Neural cell (in vitro differentiated cells): ENCODE measurements around the gene THRB. TPM values are rescaled to one million over a fixed set of nuclear protein-coding genes. Genes with fewer than 3 reads are reported as not detected.

Source experiments
- H2AFZ ChIP-seq: fragments of 200-600, 300-800 bp; sonication (generic), shearing (Covaris generic); 2 replicates; pipeline ENCODE4 v1.6.0; 2014; ENCODE audit warnings: low read depth, mild to moderate bottlenecking, antibody characterized with exemption, low read length, moderate library complexity
- H3F3A ChIP-seq: fragments of 200-600 bp; shearing (Covaris generic); 2 replicates; pipeline ENCODE4 v1.6.1; 2016; ENCODE audit warnings: mild to moderate bottlenecking, moderate library complexity, mixed read lengths, antibody characterized with exemption, low read length; ENCODE audit not compliant: insufficient read depth, poor library complexity, severe bottlenecking
- H3K27ac ChIP-seq: fragments of 200-600, 300-800 bp; sonication (generic), shearing (Covaris generic); 2 replicates; pipeline ENCODE4 v1.5.1; 2014; ENCODE audit warnings: mild to moderate bottlenecking, low read length, moderate library complexity
- H3K27me3 ChIP-seq: fragments of 300-800, 200-600 bp; sonication (generic), shearing (Covaris generic); 2 replicates; pipeline ENCODE4 v1.6.0; 2014; ENCODE audit warnings: mild to moderate bottlenecking, low read depth, low read length, moderate library complexity; ENCODE audit not compliant: insufficient read depth
- H3K36me3 ChIP-seq: fragments of 300-800, 200-600 bp; sonication (generic), shearing (Covaris generic); 2 replicates; pipeline ENCODE4 v1.5.1; 2014; ENCODE audit warnings: mild to moderate bottlenecking, antibody characterized with exemption, low read length, moderate library complexity; ENCODE audit not compliant: insufficient read depth
- H3K4me2 ChIP-seq: fragments of 300-800, 200-600 bp; sonication (generic), shearing (Covaris generic); 2 replicates; pipeline ENCODE4 v1.6.0; 2014; ENCODE audit warnings: mild to moderate bottlenecking, low read length
- H3K4me3 ChIP-seq: fragments of 300-800, 200-600 bp; sonication (generic), shearing (Covaris generic); 2 replicates; pipeline ENCODE4 v1.5.1; 2014; ENCODE audit warnings: mild to moderate bottlenecking, low read length, moderate library complexity
- H3K79me2 ChIP-seq: fragments of 200-600 bp; shearing (Covaris generic); replicated peaks from 2 replicates; pipeline ENCODE4 v1.6.0; 2014; ENCODE audit warnings: mild to moderate bottlenecking, low read length, moderate library complexity; ENCODE audit not compliant: insufficient read depth
- H3K9ac ChIP-seq: fragments of 300-800, 200-600 bp; sonication (generic), shearing (Covaris generic); 2 replicates; pipeline ENCODE4 v1.6.1; 2016; ENCODE audit warnings: mild to moderate bottlenecking, low read length, mixed read lengths
- H3K9me2 ChIP-seq: fragments of 200-600 bp; shearing (Covaris generic); 2 replicates; pipeline ENCODE4 v1.6.1; 2016; ENCODE audit warnings: mild to moderate bottlenecking, low read length, mixed read lengths; ENCODE audit not compliant: insufficient read depth
- H3K9me3 ChIP-seq: fragments of 200-600, 300-800 bp; sonication (generic), shearing (Covaris generic); 2 replicates; pipeline ENCODE4 v1.6.1; 2016; ENCODE audit warnings: mild to moderate bottlenecking, mixed run types, low read length, moderate library complexity, mixed read lengths
- H4K20me1 ChIP-seq: fragments of 200-600 bp; shearing (Covaris generic); 2 replicates; pipeline ENCODE4 v1.6.1; 2016; ENCODE audit warnings: mild to moderate bottlenecking, mixed run types; ENCODE audit not compliant: insufficient read depth
- CTCF ChIP-seq: fragments of 450-650 bp; IDR thresholded peaks from 2 replicates; pipeline ENCODE4 v1.5.1; 2014; ENCODE audit warnings: antibody characterized with exemption, mild to moderate bottlenecking, moderate library complexity; ENCODE audit not compliant: poor library complexity, severe bottlenecking
- EP300 ChIP-seq: fragments of 450-650 bp; conservative IDR thresholded peaks from 2 replicates; pipeline ENCODE4 v1.6.1; 2014; ENCODE audit warnings: antibody characterized with exemption, mild to moderate bottlenecking, moderate library complexity; ENCODE audit not compliant: poor library complexity, severe bottlenecking
- EZH2 ChIP-seq: fragments of 200-600, 300-800 bp; shearing (Covaris generic), sonication (generic); IDR thresholded peaks from 2 replicates; pipeline ENCODE4 v1.6.1; 2014; ENCODE audit warnings: antibody characterized with exemption, low read length, borderline replicate concordance, mild to moderate bottlenecking; ENCODE audit not compliant: insufficient read depth, poor library complexity, severe bottlenecking
- MXI1 ChIP-seq: fragments of 450-650 bp; conservative IDR thresholded peaks from 2 replicates; pipeline ENCODE4 v1.6.1; 2014; ENCODE audit warnings: antibody characterized with exemption, mild to moderate bottlenecking; ENCODE audit not compliant: poor library complexity, severe bottlenecking
- POLR2AphosphoS5 ChIP-seq: IDR thresholded peaks from 2 replicates; pipeline ENCODE4 v1.6.1; 2012
- RAD21 ChIP-seq: fragments of 450-650 bp; conservative IDR thresholded peaks from 2 replicates; pipeline ENCODE4 v1.6.1; 2014; ENCODE audit warnings: antibody characterized with exemption, mild to moderate bottlenecking, moderate library complexity
- REST ChIP-seq: IDR thresholded peaks from 2 replicates; pipeline ENCODE4 v1.6.1; 2012; ENCODE audit warnings: borderline replicate concordance
- SMC3 ChIP-seq: fragments of 450-650 bp; conservative IDR thresholded peaks from 2 replicates; pipeline ENCODE4 v1.6.1; 2014; ENCODE audit warnings: antibody characterized with exemption, mild to moderate bottlenecking, moderate library complexity; ENCODE audit not compliant: poor library complexity
- TAF1 ChIP-seq: IDR thresholded peaks from 2 replicates; pipeline ENCODE4 v1.6.1; 2012; ENCODE audit warnings: low read depth
- polyA plus RNA-seq: library from polyadenylated mRNA; depleted of rRNA; stranded (reverse); fragments of >200 nt; gene quantifications from 2 replicates; pipeline ENCODE4 v1.2.3, GENCODE V29; 2014

The THRB gene
- polyA plus RNA-seq, 1 donor from 2014 or later = 1.7 TPM

- no peak overlapping the region for H3K9ac ChIP-seq
- TF ChIP-seq REST (no peak), EZH2 (no peak), MXI1 (no peak), RAD21 (no peak), EP300 (no peak), POLR2AphosphoS5 (no peak), TAF1 (no peak), SMC3 (no peak), CTCF (no peak)
- no peak overlapping the region for H2AFZ ChIP-seq
- no peaks in the 10 kb centered on the region for H3K9me2 ChIP-seq
- H3K4me2 ChIP-seq = no peak overlapping the region
- no peaks in the 10 kb centered on the region for H3K79me2 ChIP-seq
- H3K36me3 ChIP-seq = no peaks in the 10 kb centered on the region
- no peaks in the 10 kb centered on the region for H4K20me1 ChIP-seq
- H3K27ac ChIP-seq = no peak overlapping the region
- H3K27me3 ChIP-seq = no peaks in the 10 kb centered on the region
- no peaks in the 10 kb centered on the region for H3F3A ChIP-seq
- H3K9me3 ChIP-seq = no peaks in the 10 kb centered on the region
- H3K4me3 ChIP-seq = no peak overlapping the region
Observed at GRCh38 chr3:24120434-24120833, 374.2 kb downstream of the THRB start.

- TF ChIP-seq REST (no peak), RAD21 (no peak), SMC3 (no peak), EP300 (no peak), MXI1 (no peak), CTCF (no peak), EZH2 (no peak), POLR2AphosphoS5 (no peak), TAF1 (no peak)
- Histone ChIP-seq H3K4me3 (no peak overlapping the region), H3K4me2 (no peak overlapping the region), H3K27ac (no peak overlapping the region), H3K9me2 (no peaks in the 10 kb centered on the region), H3K9me3 (no peaks in the 10 kb centered on the region), H2AFZ (no peak overlapping the region), H4K20me1 (no peaks in the 10 kb centered on the region), H3K79me2 (no peaks in the 10 kb centered on the region), H3F3A (no peaks in the 10 kb centered on the region), H3K36me3 (no peaks in the 10 kb centered on the region), H3K9ac (no peak overlapping the region), H3K27me3 (no peaks in the 10 kb centered on the region)
Observed at GRCh38 chr3:24119321-24119751, 375.3 kb downstream of the THRB start.
